NOMO-1 treated with dmso at 0.1 percent for 144 hours (cell line): Measurements from ENCODE around the gene OR4M2.
"Not testable (repeated sequence)": the region's sequence is repeated elsewhere in the genome, so short reads cannot be mapped to it uniquely, and the experiment has no call there.

Experiments
- DNase-seq: peaks from one replicate; lab custom pipeline; 2025; ENCODE audit not compliant: unreplicated experiment; lab: John Stamatoyannopoulos, UW

Gene OR4M2

GRCh38 chr15:22080227-22080626, at the start of gene OR4M2:
Gene OR4M2 (plus strand): TSS chr15:22080527. CDS start chr15:22080625, 98 bp downstream.
- not testable (repeated sequence) for DNase-seq

- DNase-seq = not testable (repeated sequence)
These were observed 11.1 kb upstream of the OR4M2 start for GRCh38 chr15:22069267-22069666.

DNA sequence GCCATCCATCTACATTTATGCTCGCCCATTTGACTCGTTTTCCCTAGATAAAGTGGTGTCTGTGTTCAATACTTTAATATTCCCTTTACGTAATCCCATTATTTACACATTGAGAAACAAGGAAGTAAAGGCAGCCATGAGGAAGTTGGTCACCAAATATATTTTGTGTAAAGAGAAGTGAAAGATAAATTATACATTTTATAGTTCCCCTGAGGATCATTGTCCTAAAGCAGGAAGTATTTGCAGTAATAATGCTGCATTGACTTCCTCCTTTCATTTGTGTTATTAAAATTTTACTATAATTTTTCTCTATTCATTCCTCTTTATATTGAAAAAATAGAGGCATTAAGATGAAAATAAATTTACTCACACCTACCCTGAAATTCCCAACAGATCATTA, 1.1 kb downstream of the OR4M2 start:
- not testable (repeated sequence) for DNase-seq

DNA sequence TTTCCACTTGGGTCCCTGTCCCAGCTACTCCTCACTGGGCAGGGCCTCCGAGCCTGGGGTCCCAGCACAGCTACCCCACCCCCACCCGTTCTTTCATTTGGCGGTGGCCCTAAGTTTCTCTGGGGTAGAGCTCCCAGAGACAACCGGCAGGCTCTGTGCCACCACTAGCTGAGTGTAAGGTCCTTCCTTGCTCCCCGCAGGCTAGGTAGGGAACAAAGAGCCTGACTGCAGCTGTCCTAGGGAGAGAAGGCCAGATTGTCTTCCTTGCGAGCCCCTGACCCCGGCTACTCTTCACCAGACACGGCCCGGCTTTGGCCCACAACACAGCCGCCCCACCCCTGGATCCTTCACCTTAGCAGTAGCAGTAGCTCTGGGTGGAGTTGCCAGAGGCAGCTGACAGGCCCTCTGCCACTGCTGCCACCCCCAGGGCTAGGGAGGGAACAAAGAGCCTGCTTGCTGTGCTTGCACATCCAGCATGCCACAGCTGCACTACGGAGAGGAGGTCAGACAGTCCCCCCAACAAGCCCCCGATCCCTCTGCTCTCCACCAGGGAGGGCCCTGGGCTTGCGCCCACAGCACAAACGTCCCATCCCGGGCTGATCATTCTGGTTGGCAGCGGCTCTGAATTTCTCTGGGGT, 18.4 kb downstream of the OR4M2 start:
- not testable (repeated sequence) for DNase-seq

DNA sequence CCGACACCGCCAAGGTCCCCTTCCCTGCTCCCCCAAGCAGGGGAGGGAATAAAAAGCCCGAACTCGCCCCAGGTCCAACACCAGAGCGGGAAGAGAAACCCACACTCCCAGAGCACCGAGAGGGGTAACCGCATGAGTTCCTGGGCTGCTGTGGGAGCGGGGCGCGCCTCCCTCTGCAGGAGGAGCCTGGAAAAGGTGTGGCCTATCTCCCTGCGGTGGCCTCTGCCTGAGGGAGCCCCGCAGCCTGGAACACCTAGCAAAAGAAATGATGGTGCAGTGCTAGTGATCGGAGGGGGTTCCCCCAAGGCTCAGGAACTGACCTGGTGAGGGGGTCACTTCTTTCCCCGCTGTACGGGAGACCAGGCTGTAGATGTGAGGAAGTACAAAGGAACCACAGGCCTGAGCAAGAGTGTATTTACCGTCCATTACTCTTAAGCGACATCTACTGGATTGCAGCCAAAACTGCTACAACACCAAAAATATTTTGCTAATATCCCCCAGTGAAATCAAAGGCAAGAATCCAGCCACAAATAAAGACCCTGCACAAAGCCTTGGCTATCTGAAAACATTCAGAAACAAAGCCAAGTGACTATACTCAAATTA, 19.1 kb downstream of the OR4M2 start:
- DNase-seq = not testable (repeated sequence)

DNA sequence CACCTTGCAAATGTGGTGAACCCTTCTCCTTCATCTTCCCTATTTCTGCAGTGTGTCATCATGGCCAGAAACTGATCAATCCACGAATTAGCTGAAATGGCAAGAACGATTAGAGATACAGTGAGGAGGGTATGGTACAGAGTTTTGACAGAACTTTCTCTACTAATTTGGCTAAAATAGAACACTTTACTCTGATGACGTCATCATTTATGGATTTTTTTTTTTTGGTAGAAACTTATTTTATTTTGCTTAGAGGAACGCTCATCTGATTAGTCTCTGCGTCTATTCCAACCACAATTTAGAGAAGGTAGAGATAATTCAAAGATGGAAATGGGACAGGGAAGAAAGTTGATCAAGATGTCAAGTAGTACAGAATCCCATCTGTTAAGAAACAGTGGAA, 41.7 kb downstream of the OR4M2 start:
- DNase-seq = not testable (repeated sequence)
